GM21526 (cell line): Measurements from ENCODE around the gene RAET1G.
"Not testable (repeated sequence)": the region's sequence is repeated elsewhere in the genome, so short reads cannot be mapped to it uniquely, and the experiment has no call there.

ENCODE experiments used
- ATAC-seq: cut with Tn5 transposase; IDR thresholded peaks from one replicate; pipeline ENCODE4 v1.9.1; 2021; ENCODE audit warnings: moderate library complexity; ENCODE audit not compliant: unreplicated experiment, low FRiP score

RAET1G gene

GRCh38 chr6:149935246-149935645, 12.3 kb upstream of the RAET1G start:
- no peak for ATAC-seq

- no peak for ATAC-seq
These were observed 11.6 kb upstream of the RAET1G start for GRCh38 chr6:149934249-149935156.

GRCh38 chr6:149933461-149933860, 10.5 kb upstream of the RAET1G start:
- no peak for ATAC-seq

DNA sequence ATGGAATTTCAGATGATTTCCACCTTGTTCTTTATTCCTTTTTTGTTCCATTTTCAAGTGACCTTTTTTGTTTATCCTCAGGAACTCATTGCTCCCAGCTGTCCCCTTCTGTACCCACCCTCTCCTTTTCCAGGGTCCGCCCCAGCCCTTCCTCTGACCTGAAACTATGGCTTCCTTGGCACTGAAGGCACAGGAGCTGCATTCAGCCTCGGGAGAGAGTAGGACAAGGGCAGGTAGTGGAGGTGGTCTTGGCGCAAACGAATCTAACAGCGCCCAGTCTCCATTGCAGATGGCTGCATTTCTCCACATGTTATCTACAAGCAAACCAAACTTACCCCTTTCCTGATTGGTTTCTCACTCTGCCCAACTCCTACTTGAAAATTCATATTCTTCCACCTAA, 10.1 kb upstream of the RAET1G start:
- no peak for ATAC-seq

GRCh38 chr6:149931501-149931900, 8.6 kb upstream of the RAET1G start:
- ATAC-seq: no peak

DNA sequence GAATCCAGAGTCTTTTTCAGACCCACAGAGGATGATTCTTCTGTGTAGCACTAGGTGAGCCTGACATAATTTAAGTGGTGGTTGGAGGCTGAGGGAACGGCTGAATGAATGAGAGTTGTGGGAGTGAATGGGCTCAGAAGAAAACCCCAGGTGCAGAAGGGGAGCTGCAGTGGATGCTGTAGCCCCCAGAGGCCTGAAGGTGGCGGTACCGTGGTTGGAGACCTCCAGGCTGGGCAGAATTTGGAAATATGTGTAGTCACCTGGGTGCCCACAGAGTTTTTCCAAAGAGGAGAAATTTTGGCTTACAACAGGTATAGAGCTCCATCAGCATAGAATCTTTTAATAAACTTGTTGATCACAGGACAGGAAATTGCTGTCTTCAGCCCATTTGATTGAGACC, 6.5 kb upstream of the RAET1G start:
- ATAC-seq: no peak

- not testable (repeated sequence) for ATAC-seq
These were observed 4.1 kb upstream of the RAET1G start for GRCh38 chr6:149927025-149927424.

- ATAC-seq: no peak
These were observed 3.3 kb upstream of the RAET1G start for GRCh38 chr6:149925974-149926777.

GRCh38 chr6:149925253-149925973, 2.5 kb upstream of the RAET1G start:
- ATAC-seq: no peak

GRCh38 chr6:149924933-149925252, 2.0 kb upstream of the RAET1G start:
- ATAC-seq: no peak

DNA sequence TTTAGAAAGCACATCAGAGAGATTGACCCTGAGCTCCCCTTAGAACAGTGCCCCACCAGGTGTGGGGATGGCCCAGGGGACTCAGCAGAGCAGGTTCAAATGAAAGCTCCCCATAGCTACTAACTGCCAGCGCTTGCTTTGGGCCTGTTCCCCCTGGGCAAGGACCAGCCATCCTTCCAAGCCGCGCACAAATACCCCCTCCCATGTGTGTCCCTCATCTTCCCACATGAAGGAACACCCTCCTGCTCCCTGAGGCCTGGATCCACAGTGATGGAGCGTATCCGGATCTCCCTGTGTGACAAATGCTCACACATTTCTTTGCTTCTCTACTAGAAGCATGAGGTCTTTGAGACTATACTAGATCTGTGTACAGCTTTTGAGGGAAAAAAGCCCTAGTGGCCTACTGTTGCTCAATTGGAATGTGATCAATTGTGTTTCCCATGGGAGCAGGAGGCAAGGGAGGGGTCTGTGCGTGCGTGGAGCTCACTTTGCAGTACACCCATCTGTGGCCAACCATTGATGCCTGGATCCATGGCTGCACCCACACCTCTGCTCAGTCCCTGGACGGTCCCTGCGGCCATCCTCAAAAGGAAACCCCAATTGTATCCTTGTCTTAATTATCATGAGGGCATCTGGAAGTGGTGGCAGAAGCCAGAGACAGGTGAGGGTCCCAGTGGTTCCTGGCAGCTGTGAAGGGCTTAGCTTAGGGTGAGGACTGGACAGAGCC, 1.4 kb upstream of the RAET1G start:
- no peak for ATAC-seq

DNA sequence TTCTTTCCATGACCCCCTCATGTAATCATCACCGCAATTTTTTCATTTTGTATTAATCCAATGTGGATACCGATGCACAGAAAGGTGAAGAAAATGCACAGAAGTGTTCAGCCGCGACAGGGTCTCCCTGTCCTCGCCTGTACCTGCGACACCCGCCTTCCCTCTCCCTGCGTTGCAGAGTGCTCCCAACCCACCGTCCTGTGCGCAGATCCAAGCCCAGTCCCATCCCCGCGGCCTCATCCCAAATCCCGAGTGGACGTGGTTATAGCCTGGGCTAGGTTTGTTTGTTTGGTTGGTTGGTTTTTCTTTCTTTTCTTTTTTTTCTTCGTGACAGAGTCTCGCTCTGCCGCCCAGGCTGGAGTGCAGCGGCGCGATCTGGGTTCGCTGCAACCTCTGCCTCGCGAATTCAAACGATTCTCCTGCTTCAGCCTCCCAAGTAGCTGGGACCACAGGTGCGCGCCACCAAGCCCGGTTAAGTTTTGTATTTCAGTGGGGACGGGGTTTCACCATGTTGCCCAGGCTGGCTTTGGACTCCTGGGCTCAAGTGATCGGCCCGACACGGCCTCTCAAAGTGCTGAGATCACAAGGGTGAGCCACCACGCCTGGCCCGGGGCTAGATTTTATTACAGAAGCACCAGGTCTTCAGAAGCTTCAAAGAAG, 536 bp upstream of the RAET1G start:
- ATAC-seq: no peak

DNA sequence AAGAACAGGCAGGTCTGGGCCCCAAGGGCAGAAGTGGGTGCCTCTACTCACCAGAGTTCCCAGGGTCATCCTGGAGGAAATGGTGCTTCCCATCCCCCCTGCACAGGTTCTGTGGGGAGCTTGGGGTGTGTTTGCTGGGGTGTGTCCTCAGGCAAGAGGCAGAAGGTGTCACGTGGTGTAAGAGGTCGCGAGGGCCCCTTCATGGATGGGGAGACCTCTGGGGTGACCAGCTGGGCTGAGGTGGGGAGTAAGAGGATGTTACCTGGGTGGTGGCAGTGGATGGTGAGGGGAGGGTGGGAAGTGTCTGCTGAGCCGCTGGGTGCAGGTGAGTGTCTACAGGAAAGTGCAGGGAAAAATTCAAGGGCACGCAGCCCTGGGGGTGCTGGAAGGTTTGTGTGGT, 830 bp downstream of the RAET1G start:
- not testable (repeated sequence) for ATAC-seq

- no peak for ATAC-seq
These were observed 1.6 kb downstream of the RAET1G start for GRCh38 chr6:149921361-149921760.

GRCh38 chr6:149919834-149920225, 3.1 kb downstream of the RAET1G start:
- no peak for ATAC-seq

DNA sequence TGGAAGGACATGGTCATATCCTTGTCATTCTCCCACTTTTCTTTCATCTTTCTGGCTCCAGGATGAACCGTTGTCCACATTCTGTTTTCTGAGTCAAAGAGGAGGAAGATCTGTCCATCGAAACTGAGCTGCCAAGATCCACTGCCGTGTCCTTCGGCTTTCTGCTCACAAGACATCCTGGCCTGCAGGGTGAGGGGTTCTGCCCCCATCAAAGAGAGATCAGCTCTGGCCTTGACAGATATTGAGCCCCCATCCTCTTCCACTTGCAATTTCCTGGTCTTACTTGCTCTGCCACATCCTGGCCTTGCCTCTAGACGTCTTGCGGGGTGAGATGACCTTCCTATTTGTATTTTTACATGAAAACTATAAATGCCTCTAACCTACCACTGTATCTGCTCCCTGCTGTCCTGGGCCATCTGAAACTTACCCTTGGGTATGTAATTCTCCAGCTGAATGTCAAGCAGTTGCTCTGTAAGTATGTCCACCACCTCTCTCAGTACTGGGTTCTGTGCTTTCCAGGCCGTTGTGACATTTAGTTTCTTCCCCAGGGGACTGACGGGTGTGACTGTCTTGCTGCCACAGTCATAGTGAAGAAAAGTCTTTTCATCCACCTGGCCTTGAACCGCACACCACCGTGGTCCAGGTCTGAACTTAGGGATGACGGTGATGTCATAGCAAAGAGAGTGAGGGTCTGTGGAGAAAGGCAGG, 3.6 kb downstream of the RAET1G start:
- ATAC-seq: not testable (repeated sequence)

GRCh38 chr6:149918151-149918905, 4.6 kb downstream of the RAET1G start:
- no peak for ATAC-seq

GRCh38 chr6:149917679-149918078, 5.2 kb downstream of the RAET1G start:
- no peak for ATAC-seq
